Amniotic epithelial cell (primary cell): ENCODE results near the gene REM1.

Experiments
- DNase-seq: peaks from one replicate; pipeline ENCODE4 v3.0.0-alpha.2; 2010; ENCODE audit warnings: low read depth

The REM1 gene

DNA sequence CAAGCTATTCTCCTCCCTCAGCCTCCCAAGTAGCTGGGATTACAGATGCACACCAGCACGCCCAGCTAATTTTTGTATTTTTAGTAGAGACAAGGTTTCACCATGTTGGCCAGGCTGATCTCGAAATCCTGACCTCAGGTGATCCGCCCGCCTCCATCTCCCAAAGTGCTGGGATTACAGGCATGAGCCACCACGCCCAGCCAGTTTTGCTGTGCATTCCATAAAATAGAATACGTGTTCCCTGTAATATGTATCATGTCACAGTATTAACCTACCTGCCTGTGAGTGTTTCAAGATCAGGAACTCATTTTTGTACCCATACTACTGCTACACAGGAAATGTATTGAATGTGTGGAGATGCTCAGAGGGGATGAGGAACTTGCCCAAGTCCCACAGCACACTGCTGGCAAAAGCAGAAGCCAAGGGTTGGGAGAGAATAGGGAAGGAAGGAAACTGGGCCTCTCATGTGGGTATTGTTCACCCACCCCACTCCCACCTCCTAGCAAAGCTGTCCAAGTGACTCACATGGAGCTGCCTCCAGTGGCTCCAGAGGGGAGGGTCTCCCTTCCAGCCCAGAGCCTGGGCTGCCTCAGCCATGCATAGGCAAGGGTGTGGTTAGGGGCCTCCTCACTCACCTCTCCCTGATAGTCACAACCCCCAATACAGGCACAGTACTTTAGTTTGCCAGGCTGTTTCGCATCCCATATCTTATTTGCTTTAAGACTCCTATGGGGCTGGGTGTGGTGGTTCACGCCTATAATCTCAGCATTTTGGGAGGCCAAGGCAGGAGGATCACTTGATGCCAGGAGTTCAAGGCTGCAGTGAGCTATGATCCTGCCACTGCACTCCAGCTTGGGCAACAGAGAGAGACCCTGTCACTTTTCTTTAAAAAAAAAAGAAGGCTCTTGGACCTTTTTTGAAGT is 48.5 kb downstream of the REM1 start:
- DNase-seq = peak; percentile 25

DNA sequence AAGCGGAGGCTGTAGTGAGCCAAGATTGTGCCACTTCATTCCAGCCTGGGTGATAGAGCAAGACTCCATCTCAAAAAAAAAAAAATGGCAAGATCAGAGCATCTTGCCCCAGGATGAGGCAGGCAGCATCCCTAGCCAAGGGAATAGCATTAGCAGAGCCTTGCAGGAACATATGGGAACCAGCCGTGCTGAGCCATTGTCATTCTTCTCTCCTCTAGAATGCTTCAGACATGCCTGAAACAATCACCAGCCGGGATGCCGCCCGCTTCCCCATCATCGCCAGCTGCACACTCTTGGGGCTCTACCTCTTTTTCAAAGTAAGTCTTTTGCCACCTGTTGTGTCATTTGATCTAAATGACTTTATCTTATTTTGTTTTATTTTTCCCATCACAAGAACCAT is 52.2 kb downstream of the REM1 start:
- DNase-seq = no peak
